K562 (cell line): ENCODE measurements around the gene FILIP1. TPM values are rescaled to one million over a fixed set of nuclear protein-coding genes. Genes with fewer than 3 reads are reported as not detected.
A peak's percentile ranks its signal among the peaks of the same experiment; 100 is the strongest.

Experiments
- ATAC-seq: fragments of 200-7000 bp; cut with Tn5 transposase; 3 replicates; pipeline ENCODE4 v1.9.1; 2020; ENCODE audit warnings: moderate library complexity
- BruUV-seq: library from RNA; stranded (reverse); fragments of 400-500 nt; replicated peaks from 2 replicates; lab custom pipeline; 2021; lab: Mats Ljungman, UMichigan
- CTCF ChIA-PET: fragments of 300-600 bp; formaldehyde crosslinking; extraction: SDS; loops from one replicate; lab custom pipeline; 2021; ENCODE audit warnings: low intra/inter-chr PET ratio; lab: Yijun Ruan, JAX
- POLR2A ChIA-PET: fragments of 300-600, 350-650 bp; sonication (Branson Sonifier 250); formaldehyde crosslinking; extraction: SDS; loops from one replicate; lab custom pipeline; 2021; ENCODE audit warnings: antibody characterized with exemption, inconsistent platforms; lab: Yijun Ruan, JAX
- DNase-seq, 4 experiments: peaks; one replicate each; pipeline versions ENCODE4 v3.0.0 to v3.0.0-alpha.2; 2011 to 2018; ENCODE audit warnings: low spot score in 3 of 4, mixed read lengths in 3 of 4; ENCODE audit errors: extremely low read depth in 1 of 4
- FAIRE-seq: peaks from 2 replicates; lab custom pipeline; 2011; peaks lifted over from hg19 to GRCh38; lab: Jason Lieb, UNC
- H2AFZ ChIP-seq: 2 replicates; pipeline ENCODE4 v1.6.0; 2011; ENCODE audit warnings: low read depth, low read length, control low read depth, inconsistent platforms
- H3K27ac ChIP-seq: fragments of 200-600 bp; 3 replicates; pipeline ENCODE4 v1.8.0; 2011; ENCODE audit warnings: low read depth, mild to moderate bottlenecking, control low read depth, inconsistent platforms, low read length, moderate library complexity, mixed read lengths; ENCODE audit errors: extremely low read depth
- H3K27me3 ChIP-seq, 2 experiments: fragments of 300-600 bp in 1 of 2; 2 replicates in 1 of 2; 3 replicates in 1 of 2; pipeline versions ENCODE4 v1.6.0 to v1.8.0; 2011; ENCODE audit warnings: inconsistent platforms in 2 of 2, low read length in 2 of 2, mild to moderate bottlenecking in 1 of 2, mixed read lengths in 1 of 2, moderate library complexity in 1 of 2; ENCODE audit not compliant: control insufficient read depth in 2 of 2, insufficient read depth in 2 of 2
- H3K36me3 ChIP-seq: fragments of 300-600 bp; 3 replicates; pipeline ENCODE4 v1.8.0; 2011; ENCODE audit warnings: mild to moderate bottlenecking, low read length, inconsistent platforms; ENCODE audit not compliant: control insufficient read depth, insufficient read depth
- H3K4me1 ChIP-seq, 2 experiments: fragments of 200-600 bp in 1 of 2; replicated peaks in 1 of 2; 2 replicates in 1 of 2; 3 replicates in 1 of 2; pipeline versions ENCODE4 v1.5.1 to v1.8.0; 2011; ENCODE audit warnings: inconsistent platforms in 2 of 2, low read length in 2 of 2, mild to moderate bottlenecking in 1 of 2, mixed read lengths in 1 of 2, moderate library complexity in 1 of 2; ENCODE audit not compliant: control insufficient read depth in 2 of 2, insufficient read depth in 2 of 2
- H3K4me2 ChIP-seq: 2 replicates; pipeline ENCODE4 v1.6.1; 2011; ENCODE audit warnings: low read length, control low read depth, inconsistent platforms, mixed read lengths; ENCODE audit not compliant: insufficient read depth
- H3K4me3 ChIP-seq: fragments of 200-600 bp; sonication (generic), shearing (Covaris generic); 2 replicates; pipeline ENCODE4 v1.5.1; 2016; ENCODE audit warnings: control low read depth, inconsistent platforms
- H3K79me2 ChIP-seq: fragments of 200-600 bp; 3 replicates; pipeline ENCODE4 v1.8.0; 2011; ENCODE audit warnings: low read length, inconsistent platforms; ENCODE audit not compliant: control insufficient read depth, insufficient read depth
- H3K9ac ChIP-seq, 2 experiments: 2 replicates each; pipeline versions ENCODE4 v1.6.0 to v1.6.1; 2011; ENCODE audit warnings: low read depth in 2 of 2, low read length in 2 of 2, control low read depth in 1 of 2, inconsistent platforms in 1 of 2, mild to moderate bottlenecking in 1 of 2, mixed read lengths in 1 of 2; ENCODE audit not compliant: insufficient read depth in 1 of 2
- H3K9me1 ChIP-seq: one replicate; pipeline ENCODE4 v1.6.0; 2011; ENCODE audit warnings: inconsistent platforms, mild to moderate bottlenecking, low read length, moderate library complexity; ENCODE audit not compliant: control insufficient read depth, insufficient read depth
- H3K9me3 ChIP-seq: replicated peaks from 2 replicates; pipeline ENCODE4 v1.5.1; 2011; ENCODE audit warnings: low read depth, low read length, inconsistent platforms; ENCODE audit not compliant: control insufficient read depth, insufficient read depth
- H4K20me1 ChIP-seq: replicated peaks from 2 replicates; pipeline ENCODE4 v1.6.1; 2011; ENCODE audit warnings: low read length, inconsistent platforms, mixed read lengths; ENCODE audit not compliant: control insufficient read depth, insufficient read depth
- C11orf30 ChIP-seq: fragments of 450-650 bp; IDR thresholded peaks from 2 replicates; pipeline ENCODE4 v1.6.1; 2016; ENCODE audit warnings: low read depth, mild to moderate bottlenecking
- CLOCK ChIP-seq: fragments of 250-450 bp; sonication (Bioruptor Pico); IDR thresholded peaks from 2 replicates; pipeline ENCODE4 v1.4.0; 2020; ENCODE audit warnings: mild to moderate bottlenecking, moderate library complexity, borderline replicate concordance
- DIDO1 ChIP-seq: fragments of 450-650 bp; IDR thresholded peaks from 2 replicates; pipeline ENCODE4 v1.6.1; 2016; ENCODE audit warnings: low read depth, missing biosample characterization, missing genetic modification characterization
- IRF2 ChIP-seq: sonication (generic); formaldehyde crosslinking; IDR thresholded peaks from 2 replicates; pipeline ENCODE4 v1.8.1; 2022; ENCODE audit warnings: mild to moderate bottlenecking, missing genetic modification reagents
- KDM1A ChIP-seq, 2 experiments: fragments of 450-650 bp; IDR thresholded peaks; 2 replicates each; pipeline ENCODE4 v1.6.1; 2016; ENCODE audit warnings: mild to moderate bottlenecking in 2 of 2
- MAFG ChIP-seq: fragments of 450-650 bp; conservative IDR thresholded peaks from 2 replicates; pipeline ENCODE4 v1.6.1; 2016; ENCODE audit warnings: missing genetic modification characterization, missing compliant biosample characterization
- PATZ1 ChIP-seq: fragments of 250-450 bp; sonication (Bioruptor Pico); IDR thresholded peaks from 2 replicates; pipeline ENCODE4 v1.5.0; 2020; ENCODE audit warnings: mild to moderate bottlenecking, borderline replicate concordance
- ZNF318 ChIP-seq, 2 experiments: fragments of 450-650 bp; IDR thresholded peaks; 2 replicates each; pipeline ENCODE4 v1.6.1; 2016; ENCODE audit warnings: mild to moderate bottlenecking in 2 of 2, borderline replicate concordance in 1 of 2, low read depth in 1 of 2, moderate library complexity in 1 of 2
- WGBS: fragments of 100-300 bp; shearing (Covaris generic); methylation state at CpG from one replicate; pipeline ENCODE4 v1.1.6; 2016; ENCODE audit warnings: low coverage, mixed read lengths; ENCODE audit not compliant: insufficient coverage; ENCODE audit errors: missing lambda C conversion rate; 5-methylcytosine and 5-hydroxymethylcytosine counted together
- in situ Hi-C: fragments of 300-500 bp; cut with MboI; formaldehyde crosslinking; loops from 4 replicates; pipeline ENCODE4 v1.15.0; 2018; ENCODE audit warnings: inconsistent platforms, mixed read lengths
- intact Hi-C: fragments of 100-400 bp; cut with micrococcal nuclease; formaldehyde crosslinking; loops from 2 replicates; pipeline ENCODE4 v1.14.2; 2022
- polyA plus RNA-seq, 8 experiments: library from polyadenylated mRNA; depleted of rRNA in 4 of 8; stranded (reverse) in 5 of 8; unstranded in 3 of 8; fragments of >200 nt; fragmentation: Nextera tagmentation in 2 of 8; fragmentation: Illumina TruSeq in 1 of 8; extraction: Ambion mirVana in 2 of 8; extraction: Trizol in 1 of 8; gene quantifications; 2 replicates each; pipeline versions ENCODE4 v1.2.1 to v1.2.3, GENCODE V29; 2011 to 2014; ENCODE audit warnings: inconsistent platforms in 1 of 8, missing spikeins in 1 of 8
- total RNA-seq, 7 experiments: library from RNA; depleted of rRNA in 6 of 7; stranded (reverse); fragments of >200 nt in 6 of 7; fragmentation: Illumina TruSeq in 2 of 7; extraction: Trizol in 2 of 7; gene quantifications; 2 replicates each; pipeline versions ENCODE4 v1.2.1 to v1.2.3, GENCODE V29; 2011 to 2021; ENCODE audit warnings: low replicate concordance in 1 of 7

The FILIP1 gene
- total and polyA plus RNA-seq, 9 of the 15 experiments (the other 6 are each of a cell fraction or from before 2014, with no cell fraction given), result 0.03 to 0.25 (median 0.10) TPM; not detected in 1

- intact Hi-C loops (loop anchor here (10.0 kb wide), 2 partner anchors 318 to 1762 kb away; partner anchors contain the start of genes EEF1A1 and SENP6), in situ Hi-C loops (no loop called here)
- peak overlapping the region; percentile 95 for H3K4me3 ChIP-seq
- H3K27me3 ChIP-seq, result no peaks in the 10 kb centered on the region
- peak overlapping the region in 1 of 2 experiments; percentile 89; a peak in 2 of 4 replicates for H3K9ac ChIP-seq
- CTCF ChIA-PET, result interaction anchor here (0.6 kb wide), 1 partner anchor 17 kb away, joined by 3 read pairs; no protein-coding TSS in a partner anchor
- peak overlapping the region; percentile 95 for H3K4me2 ChIP-seq
- BruUV-seq, result no TSS peak
- H2AFZ ChIP-seq, result peak overlapping the region; percentile 81
- H3K27ac ChIP-seq, result peak overlapping the region; percentile 89; the same call in 2 of the 3 replicates
- H3K79me2 ChIP-seq, result peaks cover 60% of the 10 kb centered on the region
- peaks cover 4% of the 10 kb centered on the region; the same call in 1 of the 3 replicates for H3K36me3 ChIP-seq
- ATAC-seq, result no peak
- POLR2A ChIA-PET, result no interaction called here
- no peak for FAIRE-seq
- no peaks in the 10 kb centered on the region; the same call in 1 of the 2 replicates for H4K20me1 ChIP-seq
- DNase-seq, result no peak
- no peaks in the 10 kb centered on the region for H3K9me1 ChIP-seq
- 30% methylated on average over 2 of the region's 2 CpGs for WGBS
- H3K9me3 ChIP-seq, result no peaks in the 10 kb centered on the region
- 0 out of 5 replicates have a peak, but pooled peaks cover 0 to 7% of the 10 kb centered on the region in 2 experiments for H3K4me1 ChIP-seq
- TF ChIP-seq CLOCK (CRISPR knock-in tag) (no peak), MAFG (tag) (peak; percentile 25; the same call in 1 of the 2 replicates), ZNF318 (IDR thresholded peaks at IDR 0.05; ENCODE audit: borderline replicate concordance in 1 of 2, low read depth in 1 of 2) (no peak), KDM1A (IDR thresholded peaks at IDR 0.05) (no peak), PATZ1 (no peak), IRF2 (CRISPR knock-in tag) (no peak), DIDO1 (tag) (no peak), C11orf30 (peak; percentile 62)
These were observed 206.6 kb downstream of the FILIP1 start for GRCh38 chr6:75286955-75287354.
